Colonic mucosa (tissue), 4 donors: ENCODE data around the gene PMEPA1. TPM values are rescaled to one million over a fixed set of nuclear protein-coding genes. Genes with fewer than 3 reads are reported as not detected.

ENCODE experiments used
- DNase-seq: peaks from one replicate; pipeline ENCODE4 v3.0.0-alpha.2; 2020
- H3K27ac ChIP-seq: fragments of 200-600 bp; one replicate; pipeline ENCODE4 v1.8.0; 2021
- H3K27me3 ChIP-seq: fragments of 200-600 bp; one replicate; pipeline ENCODE4 v1.8.0; 2021
- H3K36me3 ChIP-seq: fragments of 200-600 bp; one replicate; pipeline ENCODE4 v1.8.0; 2021
- H3K4me1 ChIP-seq: fragments of 200-600 bp; one replicate; pipeline ENCODE4 v1.8.0; 2021; ENCODE audit warnings: mild to moderate bottlenecking
- H3K4me3 ChIP-seq: fragments of 200-600 bp; one replicate; pipeline ENCODE4 v1.8.0; 2021
- H3K9ac ChIP-seq, 2 donors: one replicate each; pipeline ENCODE4 v1.7.0; 2013; ENCODE audit warnings: control low read depth in 2 of 2, low read depth in 2 of 2, low read length in 2 of 2
- H3K9me3 ChIP-seq: fragments of 200-600 bp; one replicate; pipeline ENCODE4 v1.8.0; 2021
- CTCF ChIP-seq: fragments of 200-600 bp; IDR thresholded peaks from one replicate; pipeline ENCODE4 v1.8.0; 2022; ENCODE audit warnings: antibody characterized with exemption, mild to moderate bottlenecking
- intact Hi-C: fragments of 100-400 bp; cut with DNase I; formaldehyde crosslinking; loops from one replicate; pipeline ENCODE4 v1.14.1; 2022
- total RNA-seq, 2 donors: library from RNA; stranded (reverse); fragmentation: NEBNext Ultra II Directional in 1 of 2; extraction: Animal tissue kit (Norgen Biotek cat#: 25700) in 1 of 2; gene quantifications; one replicate each; pipeline ENCODE4 v1.2.1, GENCODE V29; 2021
- donor health status: healthy.
- donor health status: DM: no; HTN: no; CAD: no.
- donor health status: DM: no; HTN: no; CAD: no.

The PMEPA1 gene
- total RNA-seq, 2 donors from 2014 or later = 13.0 to 26.1 TPM

- Histone ChIP-seq H3K4me3 (no peak overlapping the region), H3K27ac (no peak overlapping the region), H3K4me1 (peaks cover 18% of the 10 kb centered on the region), H3K36me3 (no peaks in the 10 kb centered on the region), H3K27me3 (no peaks in the 10 kb centered on the region), H3K9ac (no peak overlapping the region), H3K9me3 (no peaks in the 10 kb centered on the region)
- no peak for DNase-seq
- no peak for TF ChIP-seq CTCF
- intact Hi-C loops = no loop called here
These were observed 24.6 kb downstream of the PMEPA1 start for GRCh38 chr20:57685146-57685758.

- intact Hi-C loops = no loop called here
- Histone ChIP-seq H3K9me3 (no peaks in the 10 kb centered on the region), H3K4me3 (no peak overlapping the region), H3K27ac (no peak overlapping the region), H3K4me1 (peaks cover 17% of the 10 kb centered on the region), H3K36me3 (no peaks in the 10 kb centered on the region), H3K9ac (no peak overlapping the region), H3K27me3 (no peaks in the 10 kb centered on the region)
- DNase-seq = no peak
- no peak for TF ChIP-seq CTCF
These were observed 25.0 kb downstream of the PMEPA1 start for GRCh38 chr20:57684808-57685140.

GRCh38 chr20:57683881-57684807 is 25.7 kb downstream of the PMEPA1 start:
- intact Hi-C loops = no loop called here
- no peak overlapping the region for H3K27ac ChIP-seq
- H3K36me3 ChIP-seq = no peaks in the 10 kb centered on the region

GRCh38 chr20:57683287-57683686 is 26.5 kb downstream of the PMEPA1 start:
- intact Hi-C loops = no loop called here
- Histone ChIP-seq H3K4me3 (no peak overlapping the region), H3K27ac (no peak overlapping the region), H3K27me3 (no peaks in the 10 kb centered on the region), H3K9me3 (no peaks in the 10 kb centered on the region), H3K36me3 (no peaks in the 10 kb centered on the region), H3K9ac (no peak overlapping the region), H3K4me1 (peaks cover 15% of the 10 kb centered on the region)
- no peak for DNase-seq
- TF ChIP-seq CTCF = no peak

More at GRCh38 chr20:57683881-57684807, 25.7 kb downstream of the PMEPA1 start:
- Histone ChIP-seq H3K27me3 (no peaks in the 10 kb centered on the region), H3K4me3 (no peak overlapping the region), H3K9me3 (no peaks in the 10 kb centered on the region), H3K9ac (no peak overlapping the region), H3K4me1 (peaks cover 15% of the 10 kb centered on the region)
- DNase-seq = no peak
- no peak for TF ChIP-seq CTCF

GRCh38 chr20:57682184-57683101 is 27.4 kb downstream of the PMEPA1 start:
- peaks cover 15% of the 10 kb centered on the region for H3K4me1 ChIP-seq
- intact Hi-C loops = no loop called here
- no peaks in the 10 kb centered on the region for H3K27me3 ChIP-seq
- H3K27ac ChIP-seq = no peak overlapping the region
- H3K36me3 ChIP-seq = no peaks in the 10 kb centered on the region
- no peak overlapping the region for H3K9ac ChIP-seq
- no peak for TF ChIP-seq CTCF
- no peak for DNase-seq
- no peak overlapping the region for H3K4me3 ChIP-seq
- no peaks in the 10 kb centered on the region for H3K9me3 ChIP-seq
